HEK293T (cell line): Measurements from ENCODE around the gene CAPN5.

Experiments used
- CTCF ChIA-PET: fragments of 350-600 bp; formaldehyde crosslinking; extraction: SDS; loops from one replicate; lab custom pipeline; 2021; ENCODE audit warnings: antibody characterized with exemption, inconsistent platforms; lab: Yijun Ruan, JAX
- POLR2A ChIA-PET: fragments of 350-600 bp; formaldehyde crosslinking; extraction: SDS; loops from one replicate; lab custom pipeline; 2020; ENCODE audit warnings: antibody characterized with exemption, inconsistent platforms; lab: Yijun Ruan, JAX
- DNase-seq: peaks from one replicate; pipeline ENCODE4 v3.0.0; 2012; ENCODE audit warnings: mixed read lengths; ENCODE audit errors: extremely low spot score
- ARNT ChIP-seq: fragments of 450-650 bp; IDR thresholded peaks from 2 replicates; pipeline ENCODE4 v1.6.1; 2017; ENCODE audit warnings: mild to moderate bottlenecking
- BHLHE40 ChIP-seq: fragments of 450-650 bp; IDR thresholded peaks from 2 replicates; pipeline ENCODE4 v1.6.1; 2016; ENCODE audit warnings: mild to moderate bottlenecking, moderate library complexity, borderline replicate concordance
- CTBP1 ChIP-seq: fragments of 450-650 bp; IDR thresholded peaks from 2 replicates; pipeline ENCODE4 v1.6.1; 2016; ENCODE audit warnings: borderline replicate concordance
- ELF4 ChIP-seq: fragments of 450-650 bp; IDR thresholded peaks from 2 replicates; pipeline ENCODE4 v1.6.1; 2017; ENCODE audit warnings: antibody characterized with exemption
- FOXA1 ChIP-seq: fragments of 450-650 bp; IDR thresholded peaks from 2 replicates; pipeline ENCODE4 v1.6.1; 2016; ENCODE audit warnings: mild to moderate bottlenecking
- FOXK2 ChIP-seq: fragments of 450-650 bp; IDR thresholded peaks from 2 replicates; pipeline ENCODE4 v1.6.1; 2016; ENCODE audit warnings: mild to moderate bottlenecking
- FOXM1 ChIP-seq: fragments of 450-650 bp; IDR thresholded peaks from 2 replicates; pipeline ENCODE4 v1.6.1; 2017; ENCODE audit warnings: mild to moderate bottlenecking, borderline replicate concordance
- HDGF ChIP-seq: fragments of 450-650 bp; IDR thresholded peaks from 2 replicates; pipeline ENCODE4 v1.6.1; 2017; ENCODE audit warnings: antibody characterized with exemption, borderline replicate concordance
- L3MBTL2 ChIP-seq: fragments of 450-650 bp; conservative IDR thresholded peaks from 2 replicates; pipeline ENCODE4 v1.6.1; 2016; ENCODE audit warnings: mild to moderate bottlenecking
- LEF1 ChIP-seq: fragments of 450-650 bp; IDR thresholded peaks from 2 replicates; pipeline ENCODE4 v1.6.1; 2017; ENCODE audit warnings: mild to moderate bottlenecking, borderline replicate concordance
- NFRKB ChIP-seq: fragments of 450-650 bp; IDR thresholded peaks from 2 replicates; pipeline ENCODE4 v1.6.1; 2016; ENCODE audit warnings: mild to moderate bottlenecking, moderate library complexity
- PKNOX1 ChIP-seq: fragments of 450-650 bp; IDR thresholded peaks from 2 replicates; pipeline ENCODE4 v1.6.1; 2016
- SP1 ChIP-seq: fragments of 450-650 bp; IDR thresholded peaks from 2 replicates; pipeline ENCODE4 v1.6.1; 2017
- SUZ12 ChIP-seq: fragments of 450-650 bp; IDR thresholded peaks from 2 replicates; pipeline ENCODE4 v1.6.1; 2016; ENCODE audit warnings: mild to moderate bottlenecking
- TARDBP ChIP-seq: fragments of 450-650 bp; IDR thresholded peaks from 2 replicates; pipeline ENCODE4 v1.6.1; 2016
- ZNF384 ChIP-seq: fragments of 450-650 bp; IDR thresholded peaks from 2 replicates; pipeline ENCODE4 v1.6.1; 2016

The CAPN5 gene

GRCh38 chr11:77053217-77054015, 13.4 kb upstream of the CAPN5 start:
- ChIA-PET POLR2A (no interaction called here), CTCF (interaction anchor here (0.6 kb wide), 1 partner anchor 9 kb away, joined by 3 read pairs; no protein-coding TSS in a partner anchor)
- TF ChIP-seq CTBP1 (no peak), FOXK2 (no peak), SP1 (no peak), NFRKB (no peak), FOXA1 (no peak), TARDBP (no peak), ARNT (no peak), BHLHE40 (no peak), SUZ12 (no peak), HDGF (no peak)

DNA sequence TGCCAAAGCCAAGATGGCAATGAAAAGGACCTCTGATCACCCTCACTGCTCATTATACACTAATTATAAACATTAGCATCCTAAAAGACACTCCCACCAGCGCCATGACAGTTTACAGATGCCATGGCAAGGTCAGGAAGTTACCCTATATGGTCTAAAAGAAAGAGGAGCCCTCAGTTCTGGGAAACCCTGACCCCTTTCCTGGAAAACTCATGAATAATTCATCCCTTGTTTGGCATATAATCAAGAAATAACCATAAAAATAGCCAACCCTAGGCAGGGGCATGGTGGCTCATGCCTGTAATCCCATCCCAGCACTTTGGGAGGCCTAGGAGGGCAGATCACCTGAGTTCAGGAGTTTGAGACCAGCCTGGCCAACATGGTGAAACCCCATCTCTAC, 12.7 kb upstream of the CAPN5 start:
- POLR2A ChIA-PET: no interaction called here
- DNase-seq: no peak
- TF ChIP-seq ELF4: no peak
- TF ChIP-seq SUZ12: no peak
- no peak for TF ChIP-seq TARDBP
- no peak for TF ChIP-seq FOXA1
- CTCF ChIA-PET: no interaction called here

More at GRCh38 chr11:77053217-77054015, 13.4 kb upstream of the CAPN5 start:
- no peak for DNase-seq

- no peak for DNase-seq
- POLR2A ChIA-PET: no interaction called here
- TF ChIP-seq PKNOX1 (no peak), CTBP1 (no peak), ZNF384 (no peak), SP1 (no peak), LEF1 (no peak), TARDBP (no peak), FOXM1 (no peak), FOXK2 (no peak), ARNT (no peak)
- CTCF ChIA-PET: no interaction called here
Observed at GRCh38 chr11:77055101-77055561, 11.6 kb upstream of the CAPN5 start.

DNA sequence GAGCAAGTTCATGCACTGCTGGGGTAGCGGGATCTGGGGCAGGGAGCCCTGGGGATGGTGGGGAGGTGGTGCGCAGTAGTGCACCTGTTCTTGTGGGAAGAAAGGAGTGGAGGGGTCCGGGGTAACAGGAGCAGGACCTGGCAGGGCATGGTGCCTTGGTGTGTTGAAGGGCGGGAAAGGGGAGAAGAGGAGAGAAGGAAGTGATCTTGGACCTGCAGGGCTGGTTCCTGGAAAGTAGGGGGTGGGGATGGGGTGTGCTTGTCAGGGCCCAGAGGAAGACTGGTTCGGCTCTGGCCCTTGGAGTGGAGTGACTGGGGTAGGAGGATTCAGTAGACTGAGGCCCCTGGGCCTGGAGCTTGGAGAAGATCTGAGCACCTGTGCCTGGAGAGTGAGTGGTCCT, 10.9 kb upstream of the CAPN5 start:
- TF ChIP-seq SP1 (no peak), ZNF384 (no peak), PKNOX1 (no peak), L3MBTL2 (no peak), FOXM1 (no peak), CTBP1 (no peak), TARDBP (no peak), FOXA1 (no peak), ELF4 (no peak), NFRKB (no peak), FOXK2 (no peak)
- ChIA-PET CTCF (no interaction called here), POLR2A (no interaction called here)
- DNase-seq: no peak

GRCh38 chr11:77056814-77057402, 9.9 kb upstream of the CAPN5 start:
- DNase-seq: no peak
- TF ChIP-seq ELF4: no peak
- TF ChIP-seq ZNF384: no peak
- no peak for TF ChIP-seq FOXA1
- TF ChIP-seq NFRKB: no peak
- no peak for TF ChIP-seq TARDBP
- TF ChIP-seq FOXM1: no peak
- TF ChIP-seq SP1: no peak
- no peak for TF ChIP-seq LEF1
- no peak for TF ChIP-seq CTBP1
- ChIA-PET CTCF (no interaction called here), POLR2A (no interaction called here)

- no peak for TF ChIP-seq LEF1
- no peak for TF ChIP-seq TARDBP
- no peak for DNase-seq
- ChIA-PET CTCF (no interaction called here), POLR2A (no interaction called here)
Observed at GRCh38 chr11:77057938-77058474, 8.8 kb upstream of the CAPN5 start.

DNA sequence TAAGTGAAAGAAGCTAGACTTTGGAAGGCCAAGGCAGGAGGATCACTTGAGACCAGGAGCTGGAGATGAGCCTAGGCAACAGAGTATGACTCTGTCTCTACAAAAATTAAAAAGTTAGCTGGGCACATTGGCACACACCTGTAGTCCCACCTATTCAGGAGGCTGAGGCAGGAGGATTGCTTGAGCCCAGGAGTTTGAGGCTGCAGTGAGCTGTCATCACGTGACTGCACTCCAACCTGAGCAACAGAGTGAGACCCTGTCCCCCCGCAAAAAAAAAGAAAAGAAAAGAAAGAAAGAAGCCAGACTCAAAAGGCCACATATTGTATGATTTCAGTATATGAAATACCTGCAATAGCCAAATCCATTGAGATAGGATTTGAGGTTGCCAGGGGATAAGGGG, 7.9 kb upstream of the CAPN5 start:
- ChIA-PET CTCF (interaction anchor here (0.6 kb wide), 1 partner anchor 743 kb away, joined by 3 read pairs; no protein-coding TSS in a partner anchor), POLR2A (no interaction called here)
- no peak for TF ChIP-seq BHLHE40
- no peak for DNase-seq
